Stimulated activated CD8-positive, alpha-beta memory T cell treated with anti-CD3 and anti-CD28 coated beads, Interleukin-12 subunit alpha, Interleukin-12 subunit beta, amount 100 ng/mL, for 4 hours (primary cell): ENCODE results near the gene EIF3D.

ENCODE experiments used
- DNase-seq: peaks from one replicate; pipeline ENCODE4 v3.0.0-alpha.2; 2020; ENCODE audit warnings: low read depth

Gene EIF3D, protein sequence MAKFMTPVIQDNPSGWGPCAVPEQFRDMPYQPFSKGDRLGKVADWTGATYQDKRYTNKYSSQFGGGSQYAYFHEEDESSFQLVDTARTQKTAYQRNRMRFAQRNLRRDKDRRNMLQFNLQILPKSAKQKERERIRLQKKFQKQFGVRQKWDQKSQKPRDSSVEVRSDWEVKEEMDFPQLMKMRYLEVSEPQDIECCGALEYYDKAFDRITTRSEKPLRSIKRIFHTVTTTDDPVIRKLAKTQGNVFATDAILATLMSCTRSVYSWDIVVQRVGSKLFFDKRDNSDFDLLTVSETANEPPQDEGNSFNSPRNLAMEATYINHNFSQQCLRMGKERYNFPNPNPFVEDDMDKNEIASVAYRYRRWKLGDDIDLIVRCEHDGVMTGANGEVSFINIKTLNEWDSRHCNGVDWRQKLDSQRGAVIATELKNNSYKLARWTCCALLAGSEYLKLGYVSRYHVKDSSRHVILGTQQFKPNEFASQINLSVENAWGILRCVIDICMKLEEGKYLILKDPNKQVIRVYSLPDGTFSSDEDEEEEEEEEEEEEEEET

DNA sequence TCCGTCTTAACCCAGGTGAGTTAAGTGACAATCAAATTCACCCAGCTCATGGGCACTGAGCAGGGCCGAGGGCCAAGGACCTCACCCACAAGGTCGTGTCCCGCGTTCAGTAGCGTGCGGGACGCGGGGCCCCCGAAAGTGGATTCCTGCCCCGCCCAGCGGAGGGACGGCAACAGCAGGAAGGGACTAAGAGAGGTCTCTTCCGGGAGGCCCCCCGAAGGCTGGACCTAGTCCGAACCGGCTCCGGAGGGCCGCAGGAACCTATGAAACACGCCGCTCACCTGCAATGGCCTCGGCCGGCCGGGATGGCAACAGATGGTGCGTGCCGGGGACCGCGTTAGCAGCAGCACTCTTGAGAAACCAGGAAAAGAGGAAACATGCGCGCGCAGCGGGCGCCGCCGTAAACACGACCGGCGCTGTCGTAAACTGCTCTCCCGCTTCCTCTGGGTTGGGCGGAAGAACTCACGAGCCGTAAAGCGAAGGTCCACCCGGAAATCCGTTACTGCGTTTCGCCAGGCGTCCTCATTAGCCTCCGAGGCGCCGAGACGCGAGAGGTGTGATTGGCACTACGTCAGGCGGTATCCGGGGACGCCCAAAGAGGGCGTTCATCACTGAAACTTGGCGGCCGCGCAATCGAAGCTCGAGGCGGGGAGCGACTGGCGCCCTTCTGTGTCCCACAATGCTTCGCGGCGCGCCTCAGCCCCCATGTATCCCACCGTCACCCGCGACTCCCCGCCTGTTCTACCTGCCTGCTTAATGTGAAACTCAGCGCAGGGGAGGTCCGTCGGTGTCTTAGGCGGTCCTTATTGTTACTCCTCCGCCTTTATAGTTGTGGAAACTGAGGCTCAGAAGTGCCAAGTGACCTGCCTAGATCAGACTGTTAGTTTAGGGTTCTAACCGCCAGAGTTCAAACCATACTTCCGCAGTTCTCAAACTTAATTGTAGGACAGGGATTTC lies at the start of gene EIF3D:
EIF3D (minus strand) TSS at position 372 of the 957 bp plus-strand sequence. CDS start 3,045 bp downstream, outside the sequence.
- peak; percentile 95 for DNase-seq

DNA sequence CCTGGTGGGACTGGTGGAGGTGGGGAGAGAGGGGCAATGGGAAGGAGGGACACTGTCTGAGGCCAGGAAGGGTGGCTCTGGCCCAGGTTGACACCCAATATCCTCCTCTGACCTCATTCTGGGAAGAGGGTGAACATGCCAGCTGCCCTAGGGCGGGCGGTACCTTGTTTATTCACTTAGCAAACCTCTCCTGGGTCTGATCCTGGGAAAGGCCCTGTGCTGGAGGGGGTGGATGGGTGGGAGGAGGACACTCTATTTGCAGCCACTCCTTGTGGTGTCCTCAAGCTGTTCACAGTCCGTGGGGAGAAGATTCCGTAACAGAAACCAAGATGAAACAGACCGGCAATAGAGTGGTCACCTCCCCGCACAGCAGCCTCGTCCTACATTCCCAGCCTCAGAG lies 49.7 kb upstream of the EIF3D start:
- no peak for DNase-seq

GRCh38 chr22:36577019-36577418 lies 48.1 kb upstream of the EIF3D start:
- no peak for DNase-seq

- DNase-seq, result no peak
These were observed 45.8 kb upstream of the EIF3D start for GRCh38 chr22:36574728-36575127.

GRCh38 chr22:36573815-36574363 lies 44.9 kb upstream of the EIF3D start:
- no peak for DNase-seq

GRCh38 chr22:36571991-36572390 lies 43.0 kb upstream of the EIF3D start:
- no peak for DNase-seq

- DNase-seq, result no peak
These were observed 41.0 kb upstream of the EIF3D start for GRCh38 chr22:36569999-36570398.

DNA sequence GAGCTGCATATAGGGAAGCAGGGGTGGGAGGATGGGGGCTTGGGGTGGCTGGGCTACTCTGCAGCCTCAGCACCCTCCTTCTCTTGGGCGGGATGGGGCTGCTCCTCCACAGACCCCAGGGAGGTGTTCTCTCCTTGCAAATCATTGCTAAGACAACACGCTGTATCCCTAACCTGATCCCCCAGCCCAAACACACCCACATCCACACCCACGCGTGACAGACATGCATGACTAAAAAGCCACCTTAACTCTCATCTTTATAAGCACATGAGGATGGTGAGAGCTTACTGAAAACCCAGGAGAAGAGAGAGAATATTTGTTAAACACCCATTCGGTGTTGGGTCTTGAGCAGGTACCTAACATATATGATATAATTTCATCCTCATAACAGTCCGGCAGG lies 39.9 kb upstream of the EIF3D start:
- no peak for DNase-seq

DNA sequence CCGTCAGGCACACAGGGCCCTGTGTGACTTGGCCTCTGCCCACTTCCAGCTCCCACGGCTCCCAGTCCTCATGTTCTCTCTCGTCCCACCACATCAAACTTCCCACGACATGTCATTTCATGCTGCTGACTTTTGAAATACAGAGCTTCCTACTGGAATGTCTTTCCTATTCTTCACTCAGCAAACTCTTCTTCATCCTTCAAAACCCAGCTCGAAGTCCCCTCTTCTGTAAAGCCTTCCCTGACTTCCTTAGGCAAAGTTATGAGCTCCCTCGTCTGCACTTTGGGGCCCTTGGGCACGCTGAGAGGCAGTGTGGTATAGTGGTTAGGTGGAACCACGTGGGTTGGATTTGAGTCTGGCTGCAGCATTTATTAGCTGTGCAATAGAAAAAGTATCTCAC lies 37.8 kb upstream of the EIF3D start:
- no peak for DNase-seq

GRCh38 chr22:36565686-36566085 lies 36.7 kb upstream of the EIF3D start:
- no peak for DNase-seq

DNA sequence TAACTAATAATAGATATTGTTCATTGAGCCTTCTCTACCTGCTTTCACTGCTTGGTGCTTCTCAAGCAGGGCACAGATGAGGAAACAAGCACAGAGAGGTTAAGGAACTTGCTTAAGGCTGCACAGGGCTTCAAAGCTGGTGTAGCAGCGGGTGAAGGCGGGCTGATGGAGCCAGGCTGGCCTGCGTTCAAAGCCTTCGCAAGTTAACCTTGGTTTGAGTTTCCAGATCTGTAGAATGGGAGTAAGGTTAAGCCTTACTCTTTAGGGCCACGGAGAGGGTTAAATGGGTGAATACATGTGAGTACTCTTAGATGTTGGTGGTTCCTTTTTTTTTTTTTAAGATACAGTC lies 36.2 kb upstream of the EIF3D start:
- no peak for DNase-seq

DNA sequence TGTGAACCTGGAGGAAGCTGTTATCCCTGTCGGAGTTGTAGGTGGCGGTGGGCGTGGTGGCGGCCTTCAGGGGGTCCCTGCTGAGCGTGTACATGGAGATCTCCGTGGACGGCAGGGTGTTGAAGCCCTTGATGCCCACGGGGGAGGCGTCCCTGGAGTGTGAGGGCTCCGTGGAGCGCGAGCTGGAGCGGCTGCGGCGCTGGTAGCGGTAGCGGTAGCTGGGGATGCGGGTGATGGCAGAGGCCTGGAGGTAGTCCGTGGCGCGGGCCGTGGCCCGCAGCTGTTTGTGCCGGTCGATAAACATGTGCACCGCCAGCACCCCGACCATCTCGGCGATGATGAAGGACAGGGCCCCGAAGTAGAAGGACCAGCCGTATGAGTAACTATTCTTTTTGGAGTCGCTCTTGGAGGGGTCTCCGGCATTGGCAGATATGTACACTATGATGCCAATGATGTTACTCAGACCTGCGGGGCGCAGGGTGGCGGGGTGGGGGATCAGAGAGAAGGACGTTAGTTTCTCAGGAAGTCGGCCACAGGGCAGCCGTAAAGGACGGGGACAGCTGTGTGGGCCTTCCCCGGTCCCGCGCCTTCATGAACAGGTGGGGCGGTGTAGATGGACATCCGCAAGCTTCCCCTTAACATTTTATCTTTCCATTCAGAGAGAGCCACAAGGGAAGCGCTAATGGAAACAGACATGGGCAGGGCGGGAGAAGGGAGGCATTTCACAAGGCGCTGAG lies 35.6 kb upstream of the EIF3D start:
- no peak for DNase-seq

DNA sequence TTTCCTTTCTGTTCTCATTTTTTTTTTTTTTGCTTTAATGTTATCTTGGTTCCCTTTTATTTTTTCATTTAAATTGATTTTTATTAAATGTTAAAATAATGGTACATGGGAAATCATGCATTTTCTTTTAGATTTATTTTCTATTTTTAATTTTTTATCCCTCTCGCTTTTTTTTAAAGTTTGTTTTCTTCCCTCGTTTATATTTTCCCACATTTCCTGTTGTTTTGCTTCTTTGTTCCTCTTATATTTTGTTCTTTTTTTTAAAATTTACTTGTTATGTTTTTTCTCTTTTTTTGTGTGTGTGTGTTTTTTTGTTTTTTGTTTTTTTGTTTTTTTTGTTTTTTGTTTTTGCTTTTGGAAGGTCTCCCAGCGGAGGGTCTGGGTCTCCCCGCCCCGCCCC lies 34.9 kb upstream of the EIF3D start:
- DNase-seq, result no peak

DNA sequence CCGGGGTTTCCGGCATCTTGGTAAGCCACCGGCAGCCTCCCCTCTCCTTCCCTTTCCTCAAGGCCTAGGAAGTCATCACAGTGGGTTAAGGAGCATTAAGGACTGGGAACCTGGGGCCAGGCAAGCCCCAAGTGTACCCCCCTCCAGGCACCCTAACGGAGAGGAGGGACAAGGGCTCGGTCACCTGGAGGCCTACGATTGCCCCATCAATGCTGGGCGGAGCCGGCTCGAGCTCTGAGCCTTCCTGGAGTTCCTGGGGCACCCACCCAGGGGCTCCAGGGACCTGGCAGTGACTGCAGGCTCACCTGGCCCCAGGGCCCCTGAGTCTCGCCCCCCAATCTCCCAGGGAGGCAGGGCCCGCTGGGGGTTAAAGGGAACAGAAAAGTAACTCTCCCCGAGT lies 34.5 kb upstream of the EIF3D start:
- DNase-seq, result no peak

GRCh38 chr22:36563001-36563400 lies 34.0 kb upstream of the EIF3D start:
- DNase-seq, result no peak

- no peak for DNase-seq
These were observed 33.4 kb upstream of the EIF3D start for GRCh38 chr22:36562261-36562835.

- DNase-seq, result no peak
These were observed 32.4 kb upstream of the EIF3D start for GRCh38 chr22:36561291-36561811.

DNA sequence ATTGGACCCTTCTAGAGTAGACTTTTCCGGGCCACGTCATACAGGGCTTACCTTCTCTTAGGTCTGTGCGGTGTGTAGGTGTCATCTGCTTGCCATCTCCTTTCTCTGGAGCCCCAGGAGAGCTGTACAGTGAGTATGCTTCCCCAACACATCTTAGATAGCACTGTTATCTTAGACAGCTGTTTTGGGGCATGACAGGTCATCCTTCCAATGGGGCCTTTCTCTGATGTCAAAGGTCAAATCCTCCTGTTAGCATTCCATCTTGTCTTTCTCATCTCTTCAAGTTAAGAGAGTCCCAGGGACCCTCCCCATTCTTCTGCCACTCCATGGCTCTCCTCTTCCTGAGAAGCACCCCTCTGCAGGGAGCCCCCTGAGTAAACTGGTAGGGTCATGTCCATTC lies 31.0 kb upstream of the EIF3D start:
- DNase-seq, result no peak

DNA sequence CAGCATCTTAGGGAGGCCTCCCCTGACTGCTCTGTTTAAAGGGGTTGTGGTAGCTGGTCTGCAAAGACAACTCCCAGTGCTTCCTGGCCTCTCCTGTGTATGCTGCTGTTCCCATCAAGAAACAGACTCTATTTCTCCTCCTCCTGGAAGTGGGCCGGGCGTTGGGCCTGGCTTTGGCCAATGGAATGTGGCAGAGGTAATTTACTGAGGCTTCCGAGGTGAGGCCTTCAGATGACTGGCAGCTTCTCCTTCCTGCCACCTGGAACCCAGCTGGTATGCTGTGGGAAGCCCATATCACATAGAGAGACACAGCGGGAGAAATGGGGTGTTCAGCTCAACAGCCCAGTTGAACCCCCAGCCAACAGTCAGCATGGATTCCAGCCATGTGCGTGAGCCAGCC lies 25.1 kb upstream of the EIF3D start:
- no peak for DNase-seq

GRCh38 chr22:36552289-36552688 lies 23.3 kb upstream of the EIF3D start:
- no peak for DNase-seq
